ENCODE measurements around the gene ZNF236.

ZNF236 gene

DNA sequence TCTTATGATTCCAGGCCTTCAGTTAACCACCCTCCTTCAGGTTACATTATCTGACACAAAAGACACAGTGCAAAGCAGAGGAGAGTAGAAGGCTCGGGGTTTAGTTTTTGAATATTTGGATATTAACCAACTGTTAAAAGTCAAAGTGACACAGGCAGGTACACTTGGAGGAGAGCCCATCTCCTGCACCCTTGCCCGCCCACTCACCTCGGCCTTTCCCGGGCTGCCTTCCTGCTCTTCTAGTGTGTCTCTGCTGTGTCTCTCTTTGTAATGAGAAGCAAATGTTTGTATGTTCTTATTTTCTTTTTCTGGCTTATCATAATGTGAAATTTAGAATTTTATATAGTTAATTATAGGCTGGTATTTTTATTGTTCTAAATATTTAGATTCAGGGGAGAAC lies 35.1 kb downstream of the ZNF236 start:
- Mint-ChIP-seq H3K36me3 (peaks cover 32% of the 10 kb centered on the region), H3K9me3 (no peaks in the 10 kb centered on the region), H3K27me3 (no peaks in the 10 kb centered on the region), H3K27ac (no peak overlapping the region), H3K4me1 (peaks cover 29% of the 10 kb centered on the region), H3K4me3 (no peak overlapping the region)
- no peak for DNase-seq
- CTCF ChIA-PET: no interaction called here

GRCh38 chr18:76859474-76860339 lies 37.4 kb downstream of the ZNF236 start:
- Mint-ChIP-seq H3K36me3 (peaks cover 38% of the 10 kb centered on the region), H3K27ac (peak overlapping the region; percentile 91), H3K9me3 (no peaks in the 10 kb centered on the region), H3K4me3 (peak overlapping the region; percentile 1), H3K4me1 (peaks cover 29% of the 10 kb centered on the region), H3K27me3 (no peaks in the 10 kb centered on the region)
- DNase-seq: peak; percentile 60
- CTCF ChIA-PET: interaction anchor here (0.5 to 2.5 kb wide), 3 partner anchors 13 to 57 kb away, joined by 3 to 14 read pairs (median 8); no protein-coding TSS in a partner anchor

GRCh38 chr18:76860411-76860810 lies 38.1 kb downstream of the ZNF236 start:
- no peak overlapping the region for H3K27ac Mint-ChIP-seq
- CTCF ChIA-PET: interaction anchor here (2.1 to 2.5 kb wide), 2 partner anchors 14 to 57 kb away, joined by 8 to 14 read pairs; no protein-coding TSS in a partner anchor
- peaks cover 29% of the 10 kb centered on the region for H3K4me1 Mint-ChIP-seq
- H3K36me3 Mint-ChIP-seq: peaks cover 36% of the 10 kb centered on the region
- no peak for DNase-seq
- no peak overlapping the region for H3K4me3 Mint-ChIP-seq
- H3K27me3 Mint-ChIP-seq: no peaks in the 10 kb centered on the region
- no peaks in the 10 kb centered on the region for H3K9me3 Mint-ChIP-seq

DNA sequence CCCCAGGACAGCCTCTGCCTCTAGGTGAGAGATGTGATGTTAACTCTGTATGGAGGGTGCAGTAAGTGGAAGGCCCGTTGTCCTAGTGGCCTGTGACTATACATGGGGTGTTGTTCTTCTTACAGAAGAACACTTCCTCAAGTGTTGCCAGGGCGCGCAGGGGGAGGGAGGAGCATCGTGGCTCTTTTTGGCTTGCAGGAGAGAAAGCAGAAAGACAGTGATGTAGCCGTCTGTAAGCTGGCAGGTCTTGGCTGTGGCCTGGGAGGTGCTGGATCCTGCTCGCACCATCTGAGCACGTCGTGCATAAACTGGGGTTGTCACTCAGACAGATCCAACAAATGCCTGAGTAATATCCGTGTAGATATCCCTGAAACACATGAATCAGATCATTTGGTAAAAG lies 44.3 kb downstream of the ZNF236 start:
- no peaks in the 10 kb centered on the region for H3K27me3 Mint-ChIP-seq
- H3K36me3 Mint-ChIP-seq: peaks cover 48% of the 10 kb centered on the region
- no peak for DNase-seq
- H3K27ac Mint-ChIP-seq: no peak overlapping the region
- H3K9me3 Mint-ChIP-seq: no peaks in the 10 kb centered on the region
- H3K4me1 Mint-ChIP-seq: no peaks in the 10 kb centered on the region
- CTCF ChIA-PET: no interaction called here
- no peak overlapping the region for H3K4me3 Mint-ChIP-seq

DNA sequence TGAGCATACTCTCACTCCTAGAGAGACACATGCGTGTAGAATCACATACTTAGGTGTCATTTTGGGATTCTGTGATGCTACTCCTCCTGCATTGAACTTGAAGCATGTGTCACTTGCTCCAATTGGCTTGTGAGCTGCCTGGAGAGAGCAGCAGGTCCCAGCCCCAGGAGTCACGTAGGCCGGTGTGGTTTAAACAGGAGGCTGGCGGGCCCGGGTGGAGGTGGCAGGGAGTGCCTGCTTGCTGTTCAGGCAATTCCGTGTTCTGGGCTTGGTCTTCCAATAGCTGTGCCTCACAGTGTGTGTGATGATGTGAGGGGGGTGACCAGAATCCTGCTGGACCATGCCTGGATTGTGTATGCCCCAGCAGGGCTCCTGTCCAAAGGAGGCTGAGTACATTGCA lies 51.0 kb downstream of the ZNF236 start:
- DNase-seq: no peak
- Mint-ChIP-seq H3K36me3 (peaks cover 37% of the 10 kb centered on the region), H3K27me3 (no peaks in the 10 kb centered on the region), H3K4me1 (peaks cover 13% of the 10 kb centered on the region), H3K27ac (no peak overlapping the region), H3K4me3 (no peak overlapping the region), H3K9me3 (no peaks in the 10 kb centered on the region)
- CTCF ChIA-PET: interaction anchor here (1.0 to 1.7 kb wide), 4 partner anchors 14 to 110 kb away, joined by 3 to 6 read pairs (median 4); no protein-coding TSS in a partner anchor

GRCh38 chr18:76873713-76874112 lies 51.4 kb downstream of the ZNF236 start:
- Mint-ChIP-seq H3K4me1 (peaks cover 13% of the 10 kb centered on the region), H3K4me3 (no peak overlapping the region), H3K9me3 (no peaks in the 10 kb centered on the region), H3K27me3 (no peaks in the 10 kb centered on the region), H3K36me3 (peaks cover 35% of the 10 kb centered on the region), H3K27ac (peak overlapping the region; percentile 74)
- DNase-seq: no peak
- CTCF ChIA-PET: interaction anchor here (1.7 kb wide), 1 partner anchor 71 kb away, joined by 13 read pairs; no protein-coding TSS in a partner anchor

DNA sequence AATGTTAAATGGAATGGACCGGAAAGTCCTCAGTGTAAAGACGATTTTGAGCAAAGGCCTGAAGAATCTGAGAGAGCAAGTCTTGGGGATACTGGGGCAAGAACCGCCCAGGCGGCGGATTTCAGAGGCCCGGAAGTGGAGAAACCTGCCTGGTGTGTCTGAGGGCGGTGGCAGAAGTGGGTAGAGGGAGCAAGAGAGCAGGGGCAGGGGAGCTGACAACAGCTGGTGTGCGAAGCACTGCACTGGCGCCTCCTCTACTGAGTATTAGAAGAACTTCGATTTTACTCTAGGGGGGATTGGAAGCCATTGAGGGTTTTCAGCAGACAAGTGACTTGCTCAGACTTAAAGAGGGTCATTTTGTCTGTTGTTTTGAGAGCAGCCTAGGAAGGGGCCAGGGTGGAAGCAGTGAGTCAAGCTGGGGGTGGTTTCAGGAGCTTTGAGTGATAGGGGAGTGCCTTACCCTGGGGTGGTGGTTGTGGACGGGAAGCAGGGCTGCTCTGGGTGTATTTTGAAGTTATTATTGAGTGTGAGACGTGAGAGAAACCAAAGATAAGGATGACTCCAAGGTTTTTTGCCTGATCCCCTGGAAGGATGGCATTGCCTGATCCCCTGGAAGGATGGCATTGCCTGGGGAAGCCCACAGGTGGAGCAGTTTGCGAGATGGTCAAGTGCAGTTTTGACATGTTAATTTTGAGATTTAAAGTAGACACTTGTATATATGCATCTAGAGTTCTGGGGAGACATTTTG lies 52.5 kb downstream of the ZNF236 start:
- DNase-seq: no peak

DNA sequence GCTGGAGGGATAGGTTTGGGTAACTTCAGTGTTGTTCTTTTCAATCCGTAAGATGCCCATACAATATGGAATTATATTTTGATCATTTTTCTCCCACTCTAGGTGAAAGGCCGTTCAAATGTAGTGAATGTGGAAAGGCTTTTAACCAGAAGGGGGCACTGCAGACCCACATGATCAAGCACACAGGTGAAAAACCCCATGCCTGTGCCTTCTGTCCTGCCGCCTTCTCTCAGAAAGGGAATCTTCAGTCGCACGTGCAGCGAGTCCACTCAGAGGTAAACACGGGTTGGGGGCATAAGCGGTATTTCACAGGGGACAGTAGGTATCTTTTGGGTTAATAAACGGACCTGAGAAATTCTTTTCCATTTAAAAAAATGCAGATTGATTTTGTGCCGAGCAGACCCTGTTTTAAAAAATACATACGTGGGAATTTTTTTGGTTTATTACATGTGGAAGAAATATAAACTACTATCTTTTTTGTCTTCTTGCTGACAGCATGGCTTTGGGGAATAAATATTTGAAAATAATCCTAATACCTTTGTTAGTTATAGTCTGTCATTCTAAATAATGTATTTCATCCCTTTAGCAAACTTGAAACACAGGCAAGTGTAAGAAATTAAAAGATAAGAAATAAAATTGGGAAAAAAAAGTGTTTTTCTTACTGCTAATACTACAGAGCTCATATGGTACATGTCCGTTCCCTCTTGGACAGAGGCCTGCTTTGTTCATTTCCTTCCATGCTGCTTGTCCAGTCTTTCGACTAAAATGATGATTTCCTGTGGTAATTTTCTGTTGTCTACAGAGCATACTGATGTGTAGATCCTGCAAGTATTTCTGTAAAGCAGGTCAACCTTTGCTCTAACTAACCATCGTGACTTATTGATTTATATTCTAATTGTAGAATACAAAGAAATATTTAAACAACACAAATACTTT lies 53.3 kb downstream of the ZNF236 start:
- Mint-ChIP-seq H3K4me1 (peaks cover 13% of the 10 kb centered on the region), H3K4me3 (no peak overlapping the region), H3K27me3 (no peaks in the 10 kb centered on the region), H3K36me3 (peaks cover 34% of the 10 kb centered on the region), H3K27ac (peak overlapping the region; percentile 74), H3K9me3 (no peaks in the 10 kb centered on the region)
- CTCF ChIA-PET: interaction anchor here (0.7 to 1.7 kb wide), 3 partner anchors 73 to 429 kb away, joined by 3 to 13 read pairs (median 3); no protein-coding TSS in a partner anchor
- DNase-seq: peak; percentile 61

More for the DNA sequence above, 52.5 kb downstream of the ZNF236 start:
- CTCF ChIA-PET: interaction anchor here (1.2 to 1.7 kb wide), 2 partner anchors 15 to 72 kb away, joined by 8 to 13 read pairs; no protein-coding TSS in a partner anchor
- Mint-ChIP-seq H3K27ac (peak overlapping the region; percentile 74), H3K27me3 (no peaks in the 10 kb centered on the region), H3K9me3 (no peaks in the 10 kb centered on the region), H3K4me1 (peaks cover 13% of the 10 kb centered on the region), H3K4me3 (no peak overlapping the region), H3K36me3 (peaks cover 35% of the 10 kb centered on the region)

GRCh38 chr18:76878426-76878825 lies 56.1 kb downstream of the ZNF236 start:
- no peaks in the 10 kb centered on the region for H3K9me3 Mint-ChIP-seq
- peaks cover 13% of the 10 kb centered on the region for H3K4me1 Mint-ChIP-seq
- no peaks in the 10 kb centered on the region for H3K27me3 Mint-ChIP-seq
- H3K4me3 Mint-ChIP-seq: no peak overlapping the region
- DNase-seq: no peak
- peaks cover 42% of the 10 kb centered on the region for H3K36me3 Mint-ChIP-seq
- CTCF ChIA-PET: no interaction called here
- no peak overlapping the region for H3K27ac Mint-ChIP-seq

GRCh38 chr18:76880026-76880425 lies 57.7 kb downstream of the ZNF236 start:
- Mint-ChIP-seq H3K36me3 (peaks cover 40% of the 10 kb centered on the region), H3K9me3 (no peaks in the 10 kb centered on the region), H3K4me1 (peaks cover 6% of the 10 kb centered on the region), H3K4me3 (no peak overlapping the region), H3K27ac (no peak overlapping the region), H3K27me3 (no peaks in the 10 kb centered on the region)
- DNase-seq: no peak
- CTCF ChIA-PET: no interaction called here

DNA sequence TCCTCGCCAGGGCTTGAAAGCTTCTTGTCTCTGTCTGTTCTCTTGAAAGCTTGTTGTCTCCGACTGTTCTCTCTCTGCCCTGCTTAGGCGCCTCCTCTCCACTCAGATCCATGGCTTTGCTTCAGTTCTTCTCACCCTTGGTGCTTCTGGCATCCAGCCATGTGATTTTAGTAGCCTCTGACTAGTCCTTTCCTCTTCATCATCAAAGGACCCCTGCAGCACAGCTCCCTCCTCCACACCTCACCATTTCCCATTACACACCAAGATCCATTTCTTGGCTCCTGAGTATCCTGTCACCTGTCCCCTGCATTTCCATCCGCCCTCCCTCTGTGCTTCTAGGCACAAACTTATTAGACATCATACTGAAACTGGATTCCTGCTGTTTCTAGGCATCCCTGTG lies 59.4 kb downstream of the ZNF236 start:
- H3K4me1 Mint-ChIP-seq: no peaks in the 10 kb centered on the region
- peaks cover 44% of the 10 kb centered on the region for H3K36me3 Mint-ChIP-seq
- H3K9me3 Mint-ChIP-seq: no peaks in the 10 kb centered on the region
- H3K27me3 Mint-ChIP-seq: no peaks in the 10 kb centered on the region
- DNase-seq: no peak
- CTCF ChIA-PET: no interaction called here
- no peak overlapping the region for H3K4me3 Mint-ChIP-seq
- H3K27ac Mint-ChIP-seq: no peak overlapping the region

- H3K9me3 Mint-ChIP-seq: no peaks in the 10 kb centered on the region
- no peak for DNase-seq
- CTCF ChIA-PET: no interaction called here
- H3K4me1 Mint-ChIP-seq: no peaks in the 10 kb centered on the region
- no peaks in the 10 kb centered on the region for H3K27me3 Mint-ChIP-seq
- no peak overlapping the region for H3K27ac Mint-ChIP-seq
- H3K4me3 Mint-ChIP-seq: no peak overlapping the region
- peaks cover 44% of the 10 kb centered on the region for H3K36me3 Mint-ChIP-seq
Observed at GRCh38 chr18:76882146-76882545, 59.8 kb downstream of the ZNF236 start.

DNA sequence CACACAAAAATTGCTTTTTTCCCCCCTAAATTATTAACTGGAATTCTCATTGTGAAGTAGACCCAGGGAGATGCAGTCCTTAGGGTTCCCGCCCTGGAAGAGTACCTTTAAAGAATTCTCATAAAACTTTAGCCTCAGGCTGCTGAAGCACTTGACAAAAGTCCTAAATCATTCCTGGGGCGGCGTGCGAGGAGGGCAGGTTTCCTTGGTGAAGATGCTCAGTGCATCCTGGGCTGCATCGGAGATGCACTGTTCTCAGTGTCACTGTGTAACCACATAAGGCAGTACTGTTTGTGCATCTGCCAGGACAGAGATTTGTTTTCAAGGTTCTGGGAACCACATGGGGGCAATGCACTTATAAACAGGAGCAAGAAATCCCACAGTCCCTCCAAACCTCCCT lies 62.6 kb downstream of the ZNF236 start:
- H3K4me3 Mint-ChIP-seq: no peak overlapping the region

More for the DNA sequence above, 62.6 kb downstream of the ZNF236 start:
- CTCF ChIA-PET: no interaction called here
- DNase-seq: no peak
- no peak overlapping the region for H3K27ac Mint-ChIP-seq
- no peaks in the 10 kb centered on the region for H3K9me3 Mint-ChIP-seq
- no peaks in the 10 kb centered on the region for H3K4me1 Mint-ChIP-seq
- peaks cover 47% of the 10 kb centered on the region for H3K36me3 Mint-ChIP-seq
- H3K27me3 Mint-ChIP-seq: no peaks in the 10 kb centered on the region

Measured in activated naive CD4-positive, alpha-beta T cell treated with anti-CD3 and anti-CD28 coated beads, Interleukin-2, amount 10 ng/mL, durations not matched to agents 7 days and 5 days (primary cell).